Karpas-422 (cell line): ENCODE measurements around the gene RPL14. TPM values are rescaled to one million over a fixed set of nuclear protein-coding genes. Genes with fewer than 3 reads are reported as not detected.

ENCODE experiments used
- DNase-seq: peaks from one replicate; pipeline ENCODE4 v3.0.0-alpha.2; 2015
- H2AFZ ChIP-seq: fragments of 200-600 bp; sonication (generic); 2 replicates; pipeline ENCODE4 v1.6.1; 2014; ENCODE audit warnings: antibody characterized with exemption, low read length, mixed read lengths
- H3K27ac ChIP-seq: fragments of 200-600 bp; sonication (generic); 2 replicates; pipeline ENCODE4 v1.5.1; 2014; ENCODE audit warnings: mild to moderate bottlenecking, low read length, moderate library complexity
- H3K27me3 ChIP-seq: fragments of 200-600 bp; sonication (generic); 2 replicates; pipeline ENCODE4 v1.6.1; 2014; ENCODE audit warnings: low read length, mixed read lengths
- H3K36me3 ChIP-seq: fragments of 200-600 bp; sonication (generic); 2 replicates; pipeline ENCODE4 v1.6.1; 2014; ENCODE audit warnings: low read length, mixed read lengths; ENCODE audit not compliant: insufficient read depth
- H3K4me1 ChIP-seq: fragments of 200-600 bp; sonication (generic); 2 replicates; pipeline ENCODE4 v1.6.1; 2014; ENCODE audit warnings: mild to moderate bottlenecking, low read length, mixed read lengths
- H3K4me2 ChIP-seq: fragments of 200-600 bp; sonication (generic); 2 replicates; pipeline ENCODE4 v1.6.1; 2014; ENCODE audit warnings: low read length, low read depth, mild to moderate bottlenecking; ENCODE audit not compliant: poor library complexity, severe bottlenecking
- H3K4me3 ChIP-seq: fragments of 200-600 bp; sonication (generic); 2 replicates; pipeline ENCODE4 v1.5.1; 2014; ENCODE audit warnings: mild to moderate bottlenecking, antibody characterized with exemption, low read length, mixed read lengths
- H3K79me2 ChIP-seq: fragments of 200-600 bp; sonication (generic); 2 replicates; pipeline ENCODE4 v1.6.1; 2014; ENCODE audit warnings: mild to moderate bottlenecking, low read length, mixed read lengths
- H3K9ac ChIP-seq: fragments of 200-600 bp; sonication (generic); 2 replicates; pipeline ENCODE4 v1.6.0; 2014; ENCODE audit warnings: low read length
- H3K9me2 ChIP-seq: fragments of 200-600 bp; sonication (generic), shearing (Covaris generic); replicated peaks from 2 replicates; pipeline ENCODE4 v1.6.0; 2014; ENCODE audit warnings: mild to moderate bottlenecking, low read length, moderate library complexity; ENCODE audit not compliant: insufficient read depth
- H3K9me3 ChIP-seq: fragments of 300-700, 200-600 bp; sonication (generic); 2 replicates; pipeline ENCODE4 v1.6.1; 2014; ENCODE audit warnings: low read length, mixed read lengths
- H4K20me1 ChIP-seq: fragments of 200-600 bp; sonication (generic); 2 replicates; pipeline ENCODE4 v1.6.1; 2014; ENCODE audit warnings: mild to moderate bottlenecking, antibody characterized with exemption, low read length, low read depth; ENCODE audit not compliant: insufficient read depth
- total RNA-seq: library from RNA; depleted of rRNA; stranded (reverse); fragments of >200 nt; shearing (Covaris generic); gene quantifications from 2 replicates; pipeline ENCODE4 v1.2.3, GENCODE V29; 2014; ENCODE audit warnings: low replicate concordance; rRNA removed

Gene RPL14
- 726 and 1,593 TPM in 2 replicates for total RNA-seq

DNA sequence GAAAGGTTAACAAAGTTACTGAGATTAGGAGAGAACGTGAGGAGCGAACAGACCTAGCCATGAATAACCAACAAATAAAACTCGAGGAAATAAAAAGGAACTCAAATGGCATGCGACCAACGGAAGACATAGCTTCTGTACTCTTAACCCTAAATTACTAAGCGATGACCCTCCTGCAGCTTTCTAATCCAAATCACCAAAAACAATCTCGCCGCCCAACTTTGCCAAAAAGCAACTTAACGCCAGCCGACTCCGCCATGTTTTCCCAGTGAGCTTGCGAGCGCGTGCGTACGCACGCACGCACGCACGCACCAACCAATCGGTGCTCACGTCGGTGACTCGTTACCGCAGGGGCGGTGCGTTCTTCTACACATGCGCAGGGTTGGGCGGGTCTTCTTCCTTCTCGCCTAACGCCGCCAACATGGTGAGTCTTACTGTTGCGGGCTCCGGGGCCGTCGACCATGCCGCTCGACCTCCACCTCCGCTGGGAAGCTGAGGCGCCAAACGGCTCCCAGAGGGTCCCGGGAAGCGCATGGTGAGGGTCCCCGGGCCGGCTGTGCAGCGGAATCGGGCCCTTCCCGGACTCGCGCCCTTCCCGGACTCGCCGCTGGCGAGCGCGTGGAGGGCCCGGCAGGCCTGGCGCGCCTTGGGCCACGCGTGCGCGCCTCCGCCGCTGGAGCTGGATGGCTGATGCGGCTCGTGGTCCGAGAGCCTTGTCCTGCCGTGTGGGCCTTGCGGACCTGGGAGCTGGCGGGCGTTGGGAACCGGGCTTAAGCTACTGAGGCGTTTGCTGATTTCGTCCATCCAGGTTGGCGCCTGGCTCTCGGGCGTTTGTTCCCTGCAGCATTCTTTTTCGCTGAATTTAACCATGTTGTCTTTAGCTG, at the start of gene RPL14:
Gene RPL14 (plus strand): TSS at position 400 of the 884 bp plus-strand sequence. CDS start 133 bp downstream, at position 533.
- Histone ChIP-seq H3K79me2 (peaks cover 31% of the 10 kb centered on the region), H3K9ac (peak within 1 kb of the TSS; percentile 93), H3K27me3 (no peaks in the 10 kb centered on the region), H2AFZ (no peak within 1 kb of the TSS), H3K4me1 (peaks cover 37% of the 10 kb centered on the region), H3K4me2 (peak within 1 kb of the TSS; percentile 92), H3K36me3 (peaks cover 36% of the 10 kb centered on the region), H3K27ac (peak within 1 kb of the TSS; percentile 79), H3K9me3 (no peaks in the 10 kb centered on the region), H4K20me1 (peaks cover 13% of the 10 kb centered on the region; the same call in 1 of the 2 replicates), H3K4me3 (peak within 1 kb of the TSS; percentile 77), H3K9me2 (no peaks in the 10 kb centered on the region)
- peak; percentile 98 for DNase-seq

DNA sequence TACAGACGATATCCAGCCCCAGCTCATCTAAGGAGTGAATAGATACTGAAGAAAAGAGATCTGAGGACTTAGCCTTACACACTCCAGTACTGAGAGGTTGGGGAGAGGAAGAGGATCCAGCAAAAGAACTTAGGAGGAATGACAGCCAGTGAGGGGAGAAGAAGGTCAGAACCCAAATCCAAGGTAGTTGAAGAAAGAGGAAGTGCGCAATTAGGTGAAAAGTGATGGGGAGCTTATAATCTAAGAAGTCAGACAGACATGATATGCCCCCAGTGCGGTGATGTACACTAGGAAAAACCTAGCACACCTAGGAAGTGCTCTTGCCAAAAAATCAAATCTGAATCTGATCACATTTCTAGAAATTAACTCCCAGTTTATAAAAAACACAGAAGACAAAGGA, 49.5 kb upstream of the RPL14 start:
- no peak overlapping the region for H3K4me3 ChIP-seq
- no peak overlapping the region for H3K27ac ChIP-seq
- H3K4me2 ChIP-seq, result no peak overlapping the region
- H3K4me1 ChIP-seq, result no peaks in the 10 kb centered on the region
- no peak overlapping the region for H3K9ac ChIP-seq
- H3K27me3 ChIP-seq, result no peaks in the 10 kb centered on the region
- no peak overlapping the region for H2AFZ ChIP-seq
- H3K9me3 ChIP-seq, result no peaks in the 10 kb centered on the region
- no peaks in the 10 kb centered on the region for H3K36me3 ChIP-seq
- H4K20me1 ChIP-seq, result no peaks in the 10 kb centered on the region
- no peak for DNase-seq
- no peaks in the 10 kb centered on the region for H3K9me2 ChIP-seq
- H3K79me2 ChIP-seq, result no peaks in the 10 kb centered on the region

DNA sequence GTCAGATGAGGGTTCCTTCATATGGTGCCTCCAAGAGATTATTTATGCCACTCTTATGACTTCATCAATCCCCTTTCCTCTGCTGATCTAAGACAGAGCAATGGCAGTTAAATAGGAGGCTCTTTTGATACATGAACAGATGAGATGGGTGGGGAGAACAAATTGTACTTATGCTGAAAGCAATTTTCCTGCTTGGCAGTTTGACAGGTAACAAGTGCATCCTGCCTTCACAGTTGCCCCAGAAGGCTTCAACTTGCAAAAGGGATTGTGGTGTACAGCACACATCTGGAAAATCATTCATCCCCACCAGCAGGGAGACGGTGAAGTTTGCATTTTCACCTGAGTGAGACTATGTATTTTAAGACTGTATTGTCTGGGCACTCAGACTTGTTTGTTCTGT, 42.9 kb upstream of the RPL14 start:
- Histone ChIP-seq H3K4me1 (no peaks in the 10 kb centered on the region), H3K27ac (no peak overlapping the region), H3K36me3 (no peaks in the 10 kb centered on the region), H3K9me2 (no peaks in the 10 kb centered on the region), H3K4me2 (no peak overlapping the region), H3K9ac (no peak overlapping the region), H2AFZ (no peak overlapping the region), H3K27me3 (no peaks in the 10 kb centered on the region), H3K79me2 (no peaks in the 10 kb centered on the region), H3K4me3 (no peak overlapping the region), H3K9me3 (no peaks in the 10 kb centered on the region), H4K20me1 (no peaks in the 10 kb centered on the region)
- no peak for DNase-seq

DNA sequence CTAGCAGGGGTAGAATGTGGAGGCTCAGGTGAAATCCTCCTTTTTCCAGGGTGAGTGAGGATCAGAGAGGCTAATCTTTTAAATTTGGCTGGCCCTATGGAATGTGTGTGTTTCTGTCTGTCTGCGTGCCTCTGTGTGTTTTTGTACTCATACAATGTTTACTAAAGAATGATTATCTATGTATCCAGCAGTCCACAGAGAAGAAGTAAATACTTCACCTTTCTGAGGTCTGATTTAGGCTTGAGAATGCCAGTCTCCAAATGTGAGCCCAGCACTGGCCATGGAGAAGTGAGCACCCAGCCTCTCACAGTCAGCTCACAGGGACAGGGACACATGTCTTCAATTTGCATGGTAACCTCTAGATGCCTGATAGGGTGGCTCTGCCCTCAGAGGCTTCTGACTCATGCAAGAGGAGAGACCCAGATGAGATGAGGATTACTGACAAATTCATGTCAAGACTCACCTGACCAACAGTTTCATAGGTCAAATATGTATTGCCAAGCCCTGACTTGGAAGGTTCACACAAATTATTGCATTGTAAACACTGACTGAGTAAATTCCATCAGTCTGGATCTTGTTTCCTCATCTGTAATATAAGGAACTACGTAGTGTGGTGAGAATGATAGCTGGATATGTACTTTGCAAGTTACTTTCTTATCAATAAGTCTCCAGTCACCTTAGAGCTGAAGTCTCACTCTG, 39.1 kb upstream of the RPL14 start:
- H3K9me2 ChIP-seq, result no peaks in the 10 kb centered on the region
- no peaks in the 10 kb centered on the region for H4K20me1 ChIP-seq
- no peaks in the 10 kb centered on the region for H3K9me3 ChIP-seq
- H3K9ac ChIP-seq, result no peak overlapping the region
- no peaks in the 10 kb centered on the region for H3K36me3 ChIP-seq
- no peaks in the 10 kb centered on the region for H3K4me1 ChIP-seq
- H3K27ac ChIP-seq, result no peak overlapping the region
- no peak overlapping the region for H2AFZ ChIP-seq
- H3K4me3 ChIP-seq, result no peak overlapping the region
- H3K4me2 ChIP-seq, result no peak overlapping the region
- no peaks in the 10 kb centered on the region for H3K79me2 ChIP-seq
- no peak for DNase-seq
- no peaks in the 10 kb centered on the region for H3K27me3 ChIP-seq

DNA sequence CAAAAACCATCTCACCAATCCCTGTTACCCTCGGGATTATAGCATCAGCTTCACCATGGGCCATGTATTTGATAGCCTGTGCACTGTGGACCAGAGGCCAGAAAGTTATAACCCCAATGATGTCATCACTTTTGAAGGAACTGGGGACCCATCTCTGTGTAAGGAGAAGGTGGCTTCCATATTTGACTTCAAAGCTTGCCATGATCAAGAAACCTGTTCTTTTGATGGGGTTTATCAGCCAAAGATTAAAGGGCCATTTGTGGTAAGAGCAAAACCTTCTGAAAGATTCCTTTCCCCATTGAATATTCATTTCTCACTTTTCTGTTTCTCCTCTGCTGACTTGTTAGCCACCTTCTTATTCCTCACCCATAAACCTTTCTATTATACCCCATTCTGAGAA, 34.3 kb upstream of the RPL14 start:
- H3K36me3 ChIP-seq, result no peaks in the 10 kb centered on the region
- H3K4me2 ChIP-seq, result no peak overlapping the region
- no peak overlapping the region for H3K4me3 ChIP-seq
- H3K27ac ChIP-seq, result no peak overlapping the region
- H3K79me2 ChIP-seq, result no peaks in the 10 kb centered on the region
- H2AFZ ChIP-seq, result no peak overlapping the region
- H4K20me1 ChIP-seq, result no peaks in the 10 kb centered on the region
- no peaks in the 10 kb centered on the region for H3K27me3 ChIP-seq
- H3K9me3 ChIP-seq, result no peaks in the 10 kb centered on the region
- no peaks in the 10 kb centered on the region for H3K9me2 ChIP-seq
- H3K4me1 ChIP-seq, result no peaks in the 10 kb centered on the region
- DNase-seq, result no peak
- no peak overlapping the region for H3K9ac ChIP-seq

DNA sequence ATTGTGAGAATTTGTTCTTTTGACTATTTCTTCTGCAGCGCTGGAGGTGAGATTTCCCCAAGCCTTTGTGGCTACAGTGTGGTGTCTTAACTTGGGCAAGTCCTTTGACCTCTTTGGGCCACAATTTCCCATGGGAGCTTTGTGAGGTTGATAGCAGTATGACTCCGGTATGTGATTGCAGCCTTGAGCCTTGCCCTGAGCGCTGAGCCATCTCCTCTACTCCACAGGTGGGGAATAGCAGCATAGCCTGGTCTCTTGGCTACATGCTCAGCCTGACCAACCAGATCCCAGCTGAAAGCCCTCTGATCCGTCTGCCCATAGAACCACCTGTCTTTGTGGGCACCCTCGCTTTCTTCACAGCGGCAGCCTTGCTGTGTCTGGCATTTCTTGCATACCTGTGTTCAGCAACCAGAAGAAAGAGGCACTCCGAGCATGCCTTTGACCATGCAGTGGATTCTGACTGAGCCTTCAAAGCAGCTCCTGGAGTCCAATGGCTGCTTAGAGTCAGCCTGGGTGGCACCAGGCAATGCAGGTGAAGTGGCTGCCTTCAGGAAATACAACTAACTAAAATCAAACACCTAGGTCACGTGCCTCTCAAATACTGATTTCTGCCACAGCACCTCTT, 30.0 kb upstream of the RPL14 start:
- Histone ChIP-seq H3K9ac (no peak overlapping the region), H3K9me3 (no peaks in the 10 kb centered on the region), H3K36me3 (no peaks in the 10 kb centered on the region), H3K4me3 (no peak overlapping the region), H3K79me2 (no peaks in the 10 kb centered on the region), H2AFZ (no peak overlapping the region), H3K4me2 (no peak overlapping the region), H3K27ac (no peak overlapping the region), H3K4me1 (no peaks in the 10 kb centered on the region), H3K9me2 (no peaks in the 10 kb centered on the region), H3K27me3 (no peaks in the 10 kb centered on the region), H4K20me1 (no peaks in the 10 kb centered on the region)
- no peak for DNase-seq

DNA sequence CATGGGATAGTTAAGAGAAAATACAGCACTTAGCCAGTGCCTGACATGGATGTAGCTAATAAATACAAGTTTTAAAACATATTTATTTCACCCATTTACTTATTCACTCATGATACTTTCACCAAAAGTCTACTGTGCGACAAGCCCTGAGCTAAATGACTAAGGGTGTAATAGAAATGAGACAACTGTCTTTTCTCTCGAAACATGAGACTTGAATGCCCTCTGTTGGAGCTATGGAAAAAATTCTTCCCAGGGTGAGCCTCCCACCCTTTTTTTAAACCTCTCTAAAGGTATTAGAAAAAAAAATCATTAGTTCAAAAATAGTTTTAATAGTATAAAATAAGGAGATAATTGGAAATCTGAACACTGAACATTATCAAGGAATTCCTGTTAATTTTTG, 24.3 kb upstream of the RPL14 start:
- H3K27ac ChIP-seq, result no peak overlapping the region
- H3K4me2 ChIP-seq, result no peak overlapping the region
- no peaks in the 10 kb centered on the region for H3K27me3 ChIP-seq
- H3K36me3 ChIP-seq, result no peaks in the 10 kb centered on the region
- no peak overlapping the region for H2AFZ ChIP-seq
- no peaks in the 10 kb centered on the region for H3K9me3 ChIP-seq
- no peaks in the 10 kb centered on the region for H3K9me2 ChIP-seq
- no peaks in the 10 kb centered on the region for H3K4me1 ChIP-seq
- H3K9ac ChIP-seq, result no peak overlapping the region
- DNase-seq, result no peak
- no peaks in the 10 kb centered on the region for H3K79me2 ChIP-seq
- no peak overlapping the region for H3K4me3 ChIP-seq
- no peaks in the 10 kb centered on the region for H4K20me1 ChIP-seq

DNA sequence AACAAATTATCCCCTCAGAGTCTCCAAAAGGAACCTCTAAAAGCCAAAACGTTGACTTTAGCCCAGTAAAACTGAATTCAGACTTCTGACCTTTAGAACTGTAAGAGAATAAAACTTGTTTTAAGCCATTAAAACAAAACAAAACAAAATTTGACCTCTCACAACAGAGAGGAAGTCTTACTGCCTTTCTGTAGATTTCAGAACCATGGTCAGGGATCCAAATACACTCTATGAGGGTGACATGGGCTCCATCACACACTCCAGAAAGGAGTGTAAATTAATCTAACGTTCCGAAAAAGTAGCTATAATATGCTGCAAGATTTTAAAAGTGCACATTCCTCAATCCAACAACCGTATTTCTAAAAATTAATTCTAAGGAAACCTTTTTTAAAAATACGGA, 19.2 kb upstream of the RPL14 start:
- no peaks in the 10 kb centered on the region for H3K9me2 ChIP-seq
- H3K4me3 ChIP-seq, result no peak overlapping the region
- H4K20me1 ChIP-seq, result no peaks in the 10 kb centered on the region
- H3K79me2 ChIP-seq, result no peaks in the 10 kb centered on the region
- H3K4me1 ChIP-seq, result no peaks in the 10 kb centered on the region
- H3K9me3 ChIP-seq, result no peaks in the 10 kb centered on the region
- no peak overlapping the region for H3K27ac ChIP-seq
- no peaks in the 10 kb centered on the region for H3K36me3 ChIP-seq
- H3K27me3 ChIP-seq, result no peaks in the 10 kb centered on the region
- no peak overlapping the region for H2AFZ ChIP-seq
- H3K9ac ChIP-seq, result no peak overlapping the region
- H3K4me2 ChIP-seq, result no peak overlapping the region
- no peak for DNase-seq
